HFF-Myc (cell line): Measurements from ENCODE around the gene SCN10A.
A peak's percentile ranks its signal among the peaks of the same experiment; 100 is the strongest.

ENCODE experiments used
- DNase-seq: peaks from one replicate; pipeline ENCODE4 v3.0.0-alpha.2; 2011; ENCODE audit warnings: low read depth; ENCODE audit errors: extremely low read depth
- H3K4me3 ChIP-seq: replicated peaks from 2 replicates; pipeline ENCODE4 v1.5.1; 2011; ENCODE audit warnings: low read depth, mild to moderate bottlenecking, control low read depth, low read length
- TF ChIP-seq, protein P1 (sequence below): IDR thresholded peaks from 2 replicates; pipeline ENCODE4 v1.5.1; 2012; ENCODE audit warnings: mild to moderate bottlenecking, low read depth, low read length, control low read depth; ENCODE audit errors: missing control alignments

SCN10A gene

DNA sequence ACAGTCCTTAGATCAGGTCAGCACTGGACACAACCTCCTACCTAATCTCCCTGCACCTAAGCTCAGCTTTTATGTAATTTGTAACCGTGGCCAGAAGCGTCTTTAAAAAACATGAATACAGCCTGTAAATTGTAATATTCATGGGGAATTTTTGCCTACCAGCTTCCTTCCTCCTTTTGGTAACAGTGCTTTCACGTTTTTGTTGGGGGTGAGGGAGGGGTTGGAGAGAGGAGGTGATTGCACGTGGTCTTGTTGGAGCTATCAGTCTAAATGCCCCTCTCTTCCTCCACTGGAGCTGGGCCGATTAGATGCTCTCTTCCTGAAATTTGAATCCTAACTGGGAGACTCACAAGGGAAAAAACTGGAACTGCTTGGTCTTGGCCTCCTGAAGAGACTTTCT is 131.5 kb downstream of the SCN10A start:
- no peak for DNase-seq
- no peak overlapping the region for H3K4me3 ChIP-seq
- TF ChIP-seq, protein P1, sequence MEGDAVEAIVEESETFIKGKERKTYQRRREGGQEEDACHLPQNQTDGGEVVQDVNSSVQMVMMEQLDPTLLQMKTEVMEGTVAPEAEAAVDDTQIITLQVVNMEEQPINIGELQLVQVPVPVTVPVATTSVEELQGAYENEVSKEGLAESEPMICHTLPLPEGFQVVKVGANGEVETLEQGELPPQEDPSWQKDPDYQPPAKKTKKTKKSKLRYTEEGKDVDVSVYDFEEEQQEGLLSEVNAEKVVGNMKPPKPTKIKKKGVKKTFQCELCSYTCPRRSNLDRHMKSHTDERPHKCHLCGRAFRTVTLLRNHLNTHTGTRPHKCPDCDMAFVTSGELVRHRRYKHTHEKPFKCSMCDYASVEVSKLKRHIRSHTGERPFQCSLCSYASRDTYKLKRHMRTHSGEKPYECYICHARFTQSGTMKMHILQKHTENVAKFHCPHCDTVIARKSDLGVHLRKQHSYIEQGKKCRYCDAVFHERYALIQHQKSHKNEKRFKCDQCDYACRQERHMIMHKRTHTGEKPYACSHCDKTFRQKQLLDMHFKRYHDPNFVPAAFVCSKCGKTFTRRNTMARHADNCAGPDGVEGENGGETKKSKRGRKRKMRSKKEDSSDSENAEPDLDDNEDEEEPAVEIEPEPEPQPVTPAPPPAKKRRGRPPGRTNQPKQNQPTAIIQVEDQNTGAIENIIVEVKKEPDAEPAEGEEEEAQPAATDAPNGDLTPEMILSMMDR = no peak

DNA sequence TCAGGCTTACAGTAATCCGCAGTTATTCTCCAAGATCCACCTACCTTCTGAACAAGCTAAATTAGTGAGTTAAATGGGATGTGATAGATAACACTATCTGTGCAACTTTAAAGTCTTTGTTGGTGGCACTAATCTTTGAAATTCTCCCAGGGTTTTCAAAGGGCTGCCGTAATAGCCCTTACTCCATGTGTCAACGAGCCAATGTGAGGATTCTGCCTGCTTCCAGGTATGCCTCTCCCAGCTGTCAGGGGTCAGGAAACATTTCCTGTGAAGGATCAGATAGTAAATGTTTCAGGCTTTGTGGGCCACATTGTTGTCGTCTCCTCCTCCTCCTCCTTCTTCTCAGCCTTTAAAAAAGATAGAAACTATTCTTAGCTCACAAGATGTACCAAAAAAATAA is 146.3 kb downstream of the SCN10A start:
- TF ChIP-seq, protein P1 = no peak
- H3K4me3 ChIP-seq = no peak overlapping the region
- DNase-seq = no peak

DNA sequence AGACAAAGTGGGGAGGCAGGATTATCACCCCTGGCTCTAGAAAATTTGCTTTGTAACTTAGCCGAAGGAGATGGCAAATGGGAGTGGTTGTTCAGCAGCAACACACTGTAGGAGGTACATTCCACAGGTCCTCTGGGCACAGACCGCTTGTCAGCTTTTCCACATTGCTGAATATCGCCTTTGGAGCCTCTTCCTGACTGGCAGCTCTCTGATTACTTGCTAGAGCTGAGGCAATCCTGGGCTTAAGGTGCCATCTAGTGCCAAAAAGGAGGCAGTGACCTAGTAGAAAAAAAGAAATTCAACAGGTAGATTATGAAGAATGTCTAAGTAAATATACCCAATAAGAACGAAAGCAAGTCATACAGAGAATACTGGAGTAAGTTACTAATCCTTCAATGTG is 153.5 kb downstream of the SCN10A start:
- TF ChIP-seq, protein P1 = peak; percentile 45
- no peak overlapping the region for H3K4me3 ChIP-seq
- DNase-seq = no peak

DNA sequence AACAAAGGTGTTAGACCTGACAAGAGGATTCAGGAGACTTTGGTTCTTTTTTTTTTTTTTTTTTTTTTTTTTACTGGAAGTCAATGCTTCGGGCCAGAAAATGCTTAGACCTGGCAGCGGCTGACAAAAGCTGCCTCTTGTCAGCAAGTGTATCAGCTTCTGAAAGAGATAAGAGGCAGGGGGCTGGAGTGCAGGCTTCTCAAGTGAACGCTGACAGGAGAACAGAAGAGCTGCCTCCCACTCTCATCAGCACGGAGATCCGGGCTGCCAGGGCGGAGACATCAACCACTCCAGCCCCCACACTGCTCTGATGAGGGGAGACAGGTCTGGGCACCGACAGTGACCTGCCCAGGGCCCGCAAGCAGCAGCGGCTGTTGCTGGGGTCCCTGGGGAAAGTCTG is 157.2 kb downstream of the SCN10A start:
- H3K4me3 ChIP-seq = no peak overlapping the region
- DNase-seq = no peak
- TF ChIP-seq, protein P1 = no peak

DNA sequence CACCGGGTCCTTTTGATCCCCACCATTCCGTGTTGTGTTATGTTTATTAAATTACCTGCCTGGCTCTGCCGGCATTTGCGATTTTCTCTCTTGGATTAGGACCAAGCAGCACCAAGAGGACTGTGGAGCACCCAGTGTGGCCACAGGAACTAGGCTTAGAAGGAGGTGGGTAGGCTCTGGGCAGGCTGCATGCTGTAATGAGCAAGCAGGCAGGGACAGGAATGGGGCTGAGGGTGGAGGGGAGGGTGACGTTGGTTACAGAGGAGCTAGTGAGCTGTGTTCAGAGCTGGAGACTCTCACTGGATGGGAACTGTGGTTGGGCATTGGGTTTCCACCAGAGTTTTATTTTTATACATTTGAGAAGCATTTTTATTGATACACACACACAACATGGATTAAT is 158.6 kb downstream of the SCN10A start:
- no peak overlapping the region for H3K4me3 ChIP-seq
- no peak for DNase-seq
- TF ChIP-seq, protein P1 = no peak

DNA sequence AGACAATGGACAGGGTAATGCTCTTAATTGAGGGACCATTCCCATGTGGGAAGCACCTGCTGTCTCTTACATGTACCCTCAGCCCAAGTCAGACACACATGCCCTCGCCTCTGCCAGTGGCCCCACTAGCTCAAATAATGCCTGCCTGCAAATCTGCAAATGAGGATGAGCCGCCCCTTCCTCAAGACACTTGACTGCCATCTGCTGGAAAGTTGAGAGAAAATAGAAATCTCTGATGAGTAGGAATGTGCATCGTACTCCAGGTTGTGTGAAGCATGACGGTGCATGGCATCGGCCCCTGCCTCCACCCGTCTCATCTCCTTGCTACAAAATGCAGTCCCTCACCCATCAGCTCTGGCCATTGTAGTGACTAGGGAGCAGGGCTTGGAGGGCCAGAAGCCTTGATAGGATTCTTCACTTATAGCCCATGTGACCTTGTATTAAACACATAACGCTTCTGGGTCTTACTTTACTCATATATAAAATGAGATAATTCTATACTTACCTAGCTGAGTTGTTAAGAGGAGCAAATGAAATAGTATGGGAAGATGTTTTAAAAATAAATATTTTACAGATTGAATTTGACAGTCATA is 160.2 kb downstream of the SCN10A start:
- no peak overlapping the region for H3K4me3 ChIP-seq
- peak; percentile 26 for DNase-seq
- TF ChIP-seq, protein P1 = peak; percentile 42
